GM21360 (cell line): ENCODE measurements around the gene OIT3.

Experiments used
- ATAC-seq: cut with Tn5 transposase; IDR thresholded peaks from one replicate; pipeline ENCODE4 v1.9.1; 2021; ENCODE audit warnings: mild to moderate bottlenecking, moderate library complexity; ENCODE audit not compliant: unreplicated experiment

OIT3 gene

DNA sequence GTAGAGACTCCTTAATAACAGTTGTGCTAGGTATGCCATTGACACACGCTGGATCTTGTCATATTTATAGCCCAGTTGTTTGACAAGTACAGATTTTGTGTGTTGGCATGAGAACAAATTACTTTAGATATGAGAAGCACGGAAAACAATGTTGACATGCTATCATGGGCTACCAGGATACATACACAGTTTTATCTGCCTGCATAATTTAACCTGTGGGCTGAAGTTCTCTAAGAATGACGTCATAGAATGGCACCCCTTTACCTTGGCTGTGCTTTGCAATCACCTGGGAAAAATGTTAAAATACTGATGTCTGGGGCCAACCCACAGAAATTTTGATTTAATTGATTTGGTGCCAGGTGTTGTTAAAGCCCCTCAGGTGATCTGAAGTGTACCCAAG lies 58.2 kb downstream of the OIT3 start:
- ATAC-seq, result no peak

DNA sequence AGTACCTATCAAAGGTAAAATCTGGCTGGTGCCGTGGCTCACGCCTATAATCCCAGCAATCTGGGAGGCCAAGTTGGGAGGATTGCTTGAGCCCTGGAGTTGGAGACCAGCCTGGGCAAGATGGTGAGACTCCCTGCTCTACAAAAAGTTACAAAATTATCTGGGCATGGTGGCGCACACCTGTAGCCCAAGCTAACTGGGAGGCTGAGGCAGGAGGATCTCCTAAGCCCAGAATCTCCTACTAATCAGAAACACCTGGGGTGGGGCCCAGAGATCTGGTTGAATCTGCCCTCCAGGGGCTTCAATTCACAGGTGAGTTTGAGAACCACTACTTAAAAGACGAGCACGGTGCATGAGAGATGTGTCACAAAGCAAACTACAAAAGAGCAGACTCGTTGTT lies 58.6 kb downstream of the OIT3 start:
- no peak for ATAC-seq

DNA sequence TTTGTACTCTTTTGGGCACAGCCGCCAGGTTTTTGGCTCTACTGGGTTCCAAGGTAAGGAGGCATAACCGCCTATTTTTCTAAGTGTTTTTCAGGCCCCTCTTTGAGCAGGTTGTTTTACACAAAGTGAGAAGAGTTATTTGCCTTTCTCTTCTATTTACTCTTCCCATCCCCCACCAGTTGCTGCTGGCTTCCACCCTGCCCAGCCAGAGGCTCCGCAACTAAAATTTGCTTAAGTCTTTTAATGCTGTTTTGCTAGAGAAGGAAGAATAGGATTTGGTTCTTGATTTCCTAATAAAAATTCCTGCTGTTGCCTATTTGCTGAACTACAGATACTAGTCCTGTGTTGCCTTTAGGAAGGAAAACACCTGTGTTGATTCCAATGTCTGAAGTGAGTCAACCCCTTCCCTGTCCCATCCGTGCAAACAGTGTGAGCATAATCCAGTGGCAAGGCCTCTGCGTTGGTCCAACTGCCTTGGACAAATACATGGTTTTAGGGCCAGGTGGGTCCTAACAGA lies 59.2 kb downstream of the OIT3 start:
- no peak for ATAC-seq

DNA sequence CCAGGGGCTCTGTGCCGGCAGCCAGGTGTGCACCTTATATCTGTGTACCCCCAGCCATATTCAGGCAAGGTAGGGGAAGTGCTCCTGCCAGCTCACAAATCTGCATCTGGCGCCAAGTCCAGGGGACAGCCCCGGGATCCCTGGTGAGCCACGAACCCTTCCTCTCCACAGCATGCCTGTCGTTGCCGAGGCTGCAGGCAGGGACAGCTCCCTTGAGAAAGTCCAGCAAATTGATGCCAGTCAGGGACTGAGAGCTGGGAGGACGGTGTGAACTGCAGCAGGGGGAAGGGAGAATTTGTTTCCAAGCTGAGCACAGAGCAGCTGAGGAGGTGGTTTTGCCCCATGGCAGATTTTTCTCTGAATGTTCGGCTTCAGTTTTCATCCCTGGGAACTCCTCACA lies 60.1 kb downstream of the OIT3 start:
- ATAC-seq, result no peak

DNA sequence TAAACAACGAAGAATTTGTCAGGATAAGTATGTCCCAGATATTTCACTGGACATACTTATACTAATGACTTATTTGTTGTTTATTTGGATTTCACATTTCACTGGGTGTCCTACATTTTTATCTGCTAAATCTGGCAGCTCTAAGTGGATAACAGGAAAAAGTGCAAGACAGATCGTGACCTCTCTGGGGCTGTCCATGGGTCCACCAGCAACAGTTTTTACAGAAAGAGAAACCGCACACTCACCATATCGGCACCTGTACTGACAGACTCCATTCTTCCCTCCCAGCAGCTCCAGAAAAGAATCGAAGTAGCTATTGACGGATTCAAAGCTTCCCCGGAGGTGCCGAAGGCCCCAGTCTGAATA lies 60.7 kb downstream of the OIT3 start:
- ATAC-seq, result no peak

DNA sequence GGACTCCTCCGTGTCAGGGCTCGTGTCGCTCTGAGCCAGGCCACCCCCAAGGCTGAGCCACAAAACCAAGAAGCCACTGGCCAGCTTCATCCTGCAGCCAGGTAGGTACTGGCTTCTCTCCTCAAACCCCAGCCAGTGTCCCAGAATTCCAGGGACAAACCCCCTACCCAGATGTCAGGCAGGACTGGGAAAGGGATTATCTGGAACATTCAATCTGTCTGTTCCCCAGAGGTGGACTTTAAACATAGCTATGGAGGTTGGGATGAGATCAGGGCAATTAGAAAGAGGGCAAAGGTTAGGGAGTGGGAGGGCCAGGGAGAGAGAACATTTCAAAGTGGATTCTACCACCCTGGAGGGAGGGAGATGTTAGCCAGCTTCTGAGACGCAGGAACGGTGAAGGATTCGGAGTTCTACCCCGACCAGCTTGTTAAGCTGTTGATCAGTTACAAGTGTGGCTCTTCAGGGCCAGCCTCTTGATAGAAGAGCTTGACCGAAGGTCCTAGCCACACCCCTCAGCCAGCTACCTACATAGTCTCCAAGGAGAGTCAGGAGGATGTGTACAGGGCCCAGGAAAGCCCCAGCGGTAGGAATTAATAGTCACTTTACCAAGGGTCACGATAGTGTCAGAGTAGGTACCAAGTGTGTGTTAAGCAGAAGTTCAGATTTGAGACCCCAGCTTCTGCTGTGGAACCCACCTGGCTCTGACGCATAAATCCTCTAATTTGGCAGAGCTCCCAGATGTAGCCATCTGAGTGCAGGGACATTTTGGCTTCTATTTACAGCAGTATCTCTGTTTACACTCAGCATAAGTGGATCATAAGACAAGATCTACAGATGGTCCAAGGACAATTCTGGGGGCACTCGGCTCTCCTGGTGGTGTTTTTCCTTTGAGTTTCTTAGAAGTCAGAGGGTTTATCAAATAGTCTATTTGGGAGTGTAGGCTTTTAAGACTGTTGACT lies 61.3 kb downstream of the OIT3 start, which contains the start of gene PLA2G12B:
Gene PLA2G12B, minus strand, starts transcription at position 211 of the 959 bp plus-strand sequence. Its CDS starts 121 bp downstream, at position 90.
- ATAC-seq, result no peak

DNA sequence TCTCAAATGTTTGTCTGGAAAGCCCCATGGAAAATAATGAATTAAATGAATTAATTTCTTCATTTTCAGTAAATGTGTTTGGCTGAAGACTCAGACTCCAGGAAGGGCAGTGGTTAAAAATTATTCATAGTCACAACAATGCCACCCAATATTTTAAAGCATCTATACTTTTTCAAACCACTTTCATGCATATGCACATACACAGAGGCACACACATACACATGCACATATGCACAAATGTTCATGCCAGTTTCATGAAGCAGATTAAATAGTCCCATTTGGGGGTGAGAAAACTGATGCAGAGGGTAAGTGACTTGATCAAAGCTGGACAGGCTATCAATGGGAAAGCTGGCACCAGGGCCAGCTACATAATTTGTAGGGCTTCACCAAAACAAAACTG lies 62.5 kb downstream of the OIT3 start:
- ATAC-seq, result no peak

DNA sequence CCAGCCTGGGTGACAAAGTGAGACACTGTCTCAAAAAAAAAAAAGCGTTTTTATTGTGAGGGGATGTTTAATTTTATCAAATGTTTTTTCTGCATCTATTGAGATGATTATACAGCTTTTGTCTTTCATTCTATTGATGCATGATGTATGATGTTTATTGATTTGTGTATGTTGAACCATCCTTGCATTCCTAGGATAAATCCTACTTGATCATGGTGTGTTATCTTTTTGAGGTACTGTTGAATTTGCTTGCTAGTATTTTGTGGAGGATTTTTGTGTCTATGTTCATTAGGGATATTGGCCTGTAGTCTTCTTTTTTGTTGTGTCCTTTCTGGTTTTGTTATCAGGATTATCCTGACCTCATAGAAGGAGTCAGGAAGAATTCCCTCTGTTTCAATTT lies 83.3 kb downstream of the OIT3 start:
- ATAC-seq, result no peak

DNA sequence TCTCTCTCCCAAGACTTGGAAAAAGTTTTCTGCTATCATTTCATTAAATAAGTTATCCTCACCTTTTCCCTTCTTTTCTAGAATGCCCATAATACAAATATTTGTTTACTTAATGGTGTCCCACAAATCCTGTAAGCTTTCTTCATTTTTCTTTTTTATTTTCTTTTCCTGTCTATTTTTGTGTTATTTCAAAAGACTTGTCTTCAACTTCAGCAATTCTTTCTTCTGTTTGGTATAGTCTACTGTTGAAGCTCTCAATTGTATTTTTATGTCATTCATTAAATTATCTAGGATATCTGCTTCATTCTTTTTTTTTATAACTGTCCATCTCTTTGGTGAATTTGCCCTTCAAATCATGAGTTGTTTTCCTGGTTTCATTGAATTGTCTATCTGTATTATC lies 86.2 kb downstream of the OIT3 start:
- no peak for ATAC-seq

DNA sequence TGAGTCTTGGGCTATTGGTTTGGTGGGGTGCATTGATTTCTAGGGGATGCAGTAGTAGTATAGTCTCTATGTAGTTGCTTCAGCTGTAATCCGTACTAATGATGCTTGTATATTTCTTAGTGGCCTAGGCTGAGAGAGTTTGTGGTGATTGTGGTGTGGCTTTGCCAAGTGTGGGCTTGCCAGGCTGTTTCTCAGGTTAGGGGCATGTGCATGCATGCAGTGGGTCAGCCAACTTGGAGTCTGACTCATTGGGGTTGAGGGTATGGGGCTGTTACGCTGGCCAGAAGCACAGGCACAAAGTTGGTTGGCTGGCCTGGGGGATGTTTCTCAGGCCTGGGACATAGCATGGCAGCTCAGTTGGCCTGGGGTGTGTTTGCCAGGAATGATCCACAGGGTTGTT lies 86.8 kb downstream of the OIT3 start:
- ATAC-seq, result no peak

DNA sequence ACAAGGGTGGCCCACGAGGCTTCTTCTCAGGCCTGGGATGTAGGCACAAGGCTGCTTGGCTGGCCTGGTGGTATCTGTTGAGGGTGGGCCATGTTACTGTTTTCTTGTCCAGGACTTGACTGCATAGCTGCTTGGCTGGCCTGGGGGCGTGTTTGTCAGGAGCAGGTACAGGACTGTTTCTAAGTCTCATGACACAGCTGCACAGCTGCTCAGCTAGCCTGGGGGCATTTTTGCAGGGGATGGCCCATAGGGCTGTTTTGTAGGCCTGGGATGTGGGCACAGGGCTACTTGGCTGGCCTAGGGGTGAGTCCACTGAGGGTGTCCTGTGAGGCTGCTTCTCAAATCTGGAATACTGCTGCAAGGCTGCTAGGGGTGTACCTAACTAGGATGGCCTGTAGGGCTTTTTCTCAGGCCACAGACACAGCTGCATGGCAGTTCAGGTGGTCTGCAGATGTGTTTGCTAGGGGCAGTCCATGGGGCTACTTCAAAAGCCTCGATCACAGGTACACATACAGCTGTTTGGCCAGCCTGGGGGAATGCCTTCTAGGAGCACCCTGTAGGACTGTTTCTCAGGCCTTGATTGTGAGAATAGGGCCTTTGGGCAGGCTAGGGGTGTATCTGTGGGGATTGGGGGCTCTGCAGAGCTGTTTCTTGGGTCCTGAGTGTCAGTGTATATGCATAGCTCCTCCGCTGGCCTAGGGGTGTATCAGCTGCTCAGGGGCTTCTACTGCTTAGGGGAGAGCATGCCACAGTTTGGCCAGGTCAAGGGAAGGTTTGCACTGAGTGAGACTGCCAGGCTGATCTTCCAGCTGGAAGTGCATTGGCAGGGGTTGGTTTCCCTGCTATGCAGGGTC lies 87.7 kb downstream of the OIT3 start:
- no peak for ATAC-seq

DNA sequence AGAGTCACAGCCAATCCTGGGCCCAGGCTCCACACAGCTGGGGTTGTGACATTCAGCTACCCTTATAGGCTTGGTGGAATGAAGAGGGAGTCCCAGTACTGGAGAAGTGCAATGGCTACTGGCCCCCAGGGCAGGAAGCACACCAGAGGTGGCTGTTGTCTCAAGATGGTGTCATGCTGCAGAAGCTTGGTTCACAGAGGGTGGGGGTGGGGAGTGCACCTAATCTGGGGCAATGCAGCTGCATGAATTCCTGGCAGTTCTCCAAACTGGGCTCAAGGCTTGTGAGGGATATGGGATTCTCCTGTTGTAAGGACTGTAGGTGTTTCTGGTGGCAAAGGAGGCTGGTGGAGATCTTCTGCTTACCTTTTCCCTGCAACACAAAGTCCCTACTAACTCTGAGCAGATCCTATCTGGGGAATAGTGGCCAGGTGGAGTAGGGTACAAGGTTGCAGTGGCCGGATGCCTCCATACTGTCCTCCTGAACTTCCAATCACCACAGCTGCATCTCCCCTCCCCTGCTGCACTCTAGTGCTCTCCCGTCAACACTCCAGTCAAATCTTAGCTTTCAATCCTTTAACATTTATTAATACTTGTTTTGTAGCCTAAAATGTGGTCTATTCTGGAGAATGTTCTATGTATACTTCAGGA lies 88.5 kb downstream of the OIT3 start:
- ATAC-seq, result no peak
